Astrocyte (in vitro differentiated cells and primary cell): ENCODE data around the gene EOLA2.
A peak's percentile ranks its signal among the peaks of the same experiment; 100 is the strongest.

Source experiments
- EZH2 ChIP-seq: IDR thresholded peaks from 2 replicates; pipeline ENCODE4 v1.6.1; 2012; ENCODE audit warnings: mild to moderate bottlenecking, low read length, inconsistent platforms; ENCODE audit not compliant: insufficient read depth
- TF ChIP-seq, protein P1 (sequence below): IDR thresholded peaks from 2 replicates; pipeline ENCODE4 v1.5.1; 2011; ENCODE audit warnings: low read depth, mild to moderate bottlenecking, inconsistent platforms, low read length, moderate library complexity; ENCODE audit not compliant: insufficient read depth

DNA sequence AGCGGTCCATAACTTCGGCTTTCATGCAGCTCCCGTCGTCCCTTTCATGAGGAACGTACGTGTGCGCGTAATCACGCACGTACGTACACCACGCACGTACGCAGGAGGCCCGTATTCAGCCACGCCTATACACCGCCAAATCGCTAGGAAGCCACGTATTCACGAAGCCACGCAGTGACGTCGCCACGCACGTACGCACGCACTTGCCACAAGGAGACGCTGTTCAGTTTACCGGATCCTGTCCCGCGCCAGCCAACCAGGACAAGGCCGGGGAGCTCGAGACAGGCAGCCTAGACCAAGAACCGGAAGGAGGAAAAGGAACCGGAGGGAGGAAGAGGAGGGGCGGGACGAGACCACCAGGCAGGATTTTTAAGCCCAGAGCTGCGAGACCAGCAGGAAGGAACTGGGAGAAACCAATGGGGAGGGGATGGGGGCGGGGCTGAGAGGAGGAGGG lies at the start of gene EOLA2:
- TF ChIP-seq, protein P1, sequence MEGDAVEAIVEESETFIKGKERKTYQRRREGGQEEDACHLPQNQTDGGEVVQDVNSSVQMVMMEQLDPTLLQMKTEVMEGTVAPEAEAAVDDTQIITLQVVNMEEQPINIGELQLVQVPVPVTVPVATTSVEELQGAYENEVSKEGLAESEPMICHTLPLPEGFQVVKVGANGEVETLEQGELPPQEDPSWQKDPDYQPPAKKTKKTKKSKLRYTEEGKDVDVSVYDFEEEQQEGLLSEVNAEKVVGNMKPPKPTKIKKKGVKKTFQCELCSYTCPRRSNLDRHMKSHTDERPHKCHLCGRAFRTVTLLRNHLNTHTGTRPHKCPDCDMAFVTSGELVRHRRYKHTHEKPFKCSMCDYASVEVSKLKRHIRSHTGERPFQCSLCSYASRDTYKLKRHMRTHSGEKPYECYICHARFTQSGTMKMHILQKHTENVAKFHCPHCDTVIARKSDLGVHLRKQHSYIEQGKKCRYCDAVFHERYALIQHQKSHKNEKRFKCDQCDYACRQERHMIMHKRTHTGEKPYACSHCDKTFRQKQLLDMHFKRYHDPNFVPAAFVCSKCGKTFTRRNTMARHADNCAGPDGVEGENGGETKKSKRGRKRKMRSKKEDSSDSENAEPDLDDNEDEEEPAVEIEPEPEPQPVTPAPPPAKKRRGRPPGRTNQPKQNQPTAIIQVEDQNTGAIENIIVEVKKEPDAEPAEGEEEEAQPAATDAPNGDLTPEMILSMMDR, result peak; percentile 33
- no peak for TF ChIP-seq EZH2
